ENCODE results near the gene ETS1. TPM values are rescaled to one million over a fixed set of nuclear protein-coding genes. Genes with fewer than 3 reads are reported as not detected.
A peak's percentile ranks its signal among the peaks of the same experiment; 100 is the strongest.

ETS1 gene
- total RNA-seq, 1 donor from 2014 or later: 45.6 TPM

- intact Hi-C loops (cut with DNase I): no loop called here
- DNase-seq (no peak), ATAC-seq (ENCODE audit: poor library complexity) (peak; percentile 17)
Measured at GRCh38 chr11:128515826-128516778, 71.3 kb downstream of the ETS1 start.

- ATAC-seq (ENCODE audit: poor library complexity) (no peak), DNase-seq (no peak)
- intact Hi-C loops (cut with DNase I): no loop called here
Measured at GRCh38 chr11:128515086-128515485, 72.3 kb downstream of the ETS1 start.

GRCh38 chr11:128513915-128514681 lies 73.3 kb downstream of the ETS1 start:
- ATAC-seq (ENCODE audit: poor library complexity) (no peak), DNase-seq (no peak)
- intact Hi-C loops (cut with DNase I): no loop called here

GRCh38 chr11:128512474-128512996 lies 74.8 kb downstream of the ETS1 start:
- ATAC-seq (ENCODE audit: poor library complexity): no peak
- no peak for DNase-seq
- intact Hi-C loops (cut with DNase I): no loop called here

GRCh38 chr11:128511712-128512111 lies 75.6 kb downstream of the ETS1 start:
- ATAC-seq (ENCODE audit: poor library complexity): no peak
- DNase-seq: no peak
- intact Hi-C loops (cut with DNase I): no loop called here

- intact Hi-C loops (cut with DNase I): no loop called here
- no peak for ATAC-seq (ENCODE audit: poor library complexity)
Measured at GRCh38 chr11:128509621-128510389, 77.6 kb downstream of the ETS1 start.

GRCh38 chr11:128508770-128509510 lies 78.4 kb downstream of the ETS1 start:
- intact Hi-C loops (cut with DNase I): no loop called here
- DNase-seq (no peak), ATAC-seq (ENCODE audit: poor library complexity) (no peak)

More at GRCh38 chr11:128509621-128510389, 77.6 kb downstream of the ETS1 start:
- no peak for DNase-seq

- no peak for DNase-seq
- ATAC-seq (ENCODE audit: poor library complexity): peak; percentile 26
- intact Hi-C loops (cut with DNase I): no loop called here
Measured at GRCh38 chr11:128507936-128508335, 79.4 kb downstream of the ETS1 start.

GRCh38 chr11:128506999-128507611 lies 80.3 kb downstream of the ETS1 start:
- intact Hi-C loops (cut with DNase I): no loop called here
- peak; percentile 84 for ATAC-seq (ENCODE audit: poor library complexity)
- DNase-seq: peak; percentile 92

- intact Hi-C loops (cut with DNase I): no loop called here
- no peak for DNase-seq
- ATAC-seq (ENCODE audit: poor library complexity): no peak
Measured at GRCh38 chr11:128506356-128506755, 81.0 kb downstream of the ETS1 start.

GRCh38 chr11:128505449-128506065 lies 81.8 kb downstream of the ETS1 start:
- no peak for ATAC-seq (ENCODE audit: poor library complexity)

GRCh38 chr11:128504486-128504885 lies 82.9 kb downstream of the ETS1 start:
- DNase-seq (no peak), ATAC-seq (ENCODE audit: poor library complexity) (no peak)
- intact Hi-C loops (cut with DNase I): no loop called here

More at GRCh38 chr11:128505449-128506065, 81.8 kb downstream of the ETS1 start:
- intact Hi-C loops (cut with DNase I): no loop called here
- DNase-seq: no peak

GRCh38 chr11:128503245-128503991 lies 83.9 kb downstream of the ETS1 start:
- intact Hi-C loops (cut with DNase I): no loop called here
- no peak for DNase-seq
- no peak for ATAC-seq (ENCODE audit: poor library complexity)

GRCh38 chr11:128502726-128503125 lies 84.6 kb downstream of the ETS1 start:
- no peak for DNase-seq
- intact Hi-C loops (cut with DNase I): no loop called here
- ATAC-seq (ENCODE audit: poor library complexity): no peak

GRCh38 chr11:128501632-128502549 lies 85.5 kb downstream of the ETS1 start:
- DNase-seq (peak; percentile 57), ATAC-seq (ENCODE audit: poor library complexity) (peak; percentile 63)
- intact Hi-C loops (cut with DNase I): no loop called here

GRCh38 chr11:128501008-128501407 lies 86.3 kb downstream of the ETS1 start:
- ATAC-seq (ENCODE audit: poor library complexity) (no peak), DNase-seq (no peak)
- intact Hi-C loops (cut with DNase I): no loop called here

All from Right ventricle myocardium superior (tissue), 1 donor.